Dedifferentiated amniotic fluid mesenchymal stem cell (primary cell): ENCODE results near the gene ANOS1.
"Not testable (repeated sequence)": the region's sequence is repeated elsewhere in the genome, so short reads cannot be mapped to it uniquely, and the experiment has no call there.

Experiments used
- DNase-seq: peaks from one replicate; pipeline ENCODE4 v3.0.0-alpha.2; 2016; ENCODE audit errors: extremely low spot score

ANOS1 gene

GRCh38 chrX:8629871-8630270 is 102.1 kb downstream of the ANOS1 start:
- DNase-seq: no peak

GRCh38 chrX:8627796-8628195 is 104.1 kb downstream of the ANOS1 start:
- no peak for DNase-seq

- DNase-seq: no peak
Measured at GRCh38 chrX:8607326-8607725, 124.6 kb downstream of the ANOS1 start.

- DNase-seq: no peak
Measured at GRCh38 chrX:8604131-8604530, 127.8 kb downstream of the ANOS1 start.

- DNase-seq: no peak
Measured at GRCh38 chrX:8591501-8591900, 140.4 kb downstream of the ANOS1 start.

- no peak for DNase-seq
Measured at GRCh38 chrX:8586953-8587352, 145.0 kb downstream of the ANOS1 start.

GRCh38 chrX:8579602-8580001 is 152.3 kb downstream of the ANOS1 start:
- no peak for DNase-seq

GRCh38 chrX:8576821-8577220 is 155.1 kb downstream of the ANOS1 start:
- DNase-seq: no peak

GRCh38 chrX:8565729-8566128 is 166.2 kb downstream of the ANOS1 start:
- DNase-seq: no peak

GRCh38 chrX:8548446-8548845 is 183.5 kb downstream of the ANOS1 start:
- no peak for DNase-seq

- no peak for DNase-seq
Measured at GRCh38 chrX:8546715-8547114, 185.2 kb downstream of the ANOS1 start.

- DNase-seq: no peak
Measured at GRCh38 chrX:8520791-8521190, 211.1 kb downstream of the ANOS1 start.

- DNase-seq: no peak
Measured at GRCh38 chrX:8520178-8520577, 211.8 kb downstream of the ANOS1 start.

- no peak for DNase-seq
Measured at GRCh38 chrX:8504451-8504850, 227.5 kb downstream of the ANOS1 start.

- not testable (repeated sequence) for DNase-seq
Measured at GRCh38 chrX:8502101-8502500, 229.8 kb downstream of the ANOS1 start.

GRCh38 chrX:8500203-8500602 is 231.7 kb downstream of the ANOS1 start:
- DNase-seq: no peak

GRCh38 chrX:8495036-8495435 is 236.9 kb downstream of the ANOS1 start:
- DNase-seq: not testable (repeated sequence)

- DNase-seq: no peak
Measured at GRCh38 chrX:8484360-8484949, 247.5 kb downstream of the ANOS1 start.
